A673 (cell line): ENCODE results near the gene PTMS. TPM values are rescaled to one million over a fixed set of nuclear protein-coding genes. Genes with fewer than 3 reads are reported as not detected.

Experiments
- BruUV-seq: library from RNA; stranded (reverse); fragments of 400-500 nt; replicated peaks from 2 replicates; lab custom pipeline; 2021; lab: Mats Ljungman, UMichigan
- CTCF ChIA-PET: fragments of 300-600 bp; sonication (Branson Sonifier 250); formaldehyde crosslinking; loops from one replicate; lab custom pipeline; 2022; ENCODE audit warnings: antibody characterized with exemption; lab: Charles Lee
- POLR2A ChIA-PET: fragments of 300-600 bp; sonication (Branson Sonifier 250); formaldehyde crosslinking; loops from one replicate; lab custom pipeline; 2022; ENCODE audit warnings: antibody characterized with exemption; ENCODE audit not compliant: low non-redundant PET; lab: Charles Lee
- DNase-seq: peaks from one replicate; pipeline ENCODE4 v3.0.0-alpha.2; 2015; ENCODE audit warnings: low spot score
- H3K27ac ChIP-seq: fragments of 200-600 bp; sonication (generic); 2 replicates; pipeline ENCODE4 v1.5.1; 2016; ENCODE audit warnings: mixed run types, low read depth, mild to moderate bottlenecking, mixed read lengths, antibody characterized with exemption, low read length; ENCODE audit not compliant: poor library complexity, severe bottlenecking
- H3K27me3 ChIP-seq: fragments of 200-600 bp; sonication (generic); replicated peaks from 2 replicates; pipeline ENCODE4 v1.6.1; 2017; ENCODE audit warnings: mixed run types, low read depth, mild to moderate bottlenecking, mixed read lengths, antibody characterized with exemption, low read length; ENCODE audit not compliant: insufficient read depth, poor library complexity
- H3K36me3 ChIP-seq: fragments of 200-600 bp; sonication (generic); 2 replicates; pipeline ENCODE4 v1.6.1; 2016; ENCODE audit warnings: mixed run types, mild to moderate bottlenecking, mixed read lengths, antibody characterized with exemption, low read length; ENCODE audit not compliant: insufficient read depth, poor library complexity, severe bottlenecking
- H3K4me1 ChIP-seq: fragments of 200-600 bp; sonication (generic); 2 replicates; pipeline ENCODE4 v1.6.1; 2017; ENCODE audit warnings: mixed run types, mild to moderate bottlenecking, mixed read lengths, antibody characterized with exemption, low read length; ENCODE audit not compliant: insufficient read depth, poor library complexity, severe bottlenecking
- H3K4me3 ChIP-seq: fragments of 200-600 bp; sonication (generic); 2 replicates; pipeline ENCODE4 v1.5.1; 2016; ENCODE audit warnings: low read depth, mixed run types, mild to moderate bottlenecking, mixed read lengths, low read length; ENCODE audit not compliant: poor library complexity, severe bottlenecking
- H3K9me3 ChIP-seq: fragments of 200-600 bp; sonication (generic); 2 replicates; pipeline ENCODE4 v1.6.1; 2016; ENCODE audit warnings: mixed run types, low read depth, mild to moderate bottlenecking, mixed read lengths, antibody characterized with exemption, low read length; ENCODE audit not compliant: poor library complexity, severe bottlenecking
- CTCF ChIP-seq: fragments of 300-800, 200-600 bp; sonication (generic); conservative IDR thresholded peaks from 2 replicates; pipeline ENCODE4 v1.5.1; 2017; ENCODE audit warnings: low read depth, mild to moderate bottlenecking, antibody characterized with exemption, low read length, moderate library complexity, mixed read lengths
- EZH2 ChIP-seq: fragments of 200-600 bp; sonication (generic); IDR thresholded peaks from 2 replicates; pipeline ENCODE4 v1.6.1; 2017; ENCODE audit warnings: borderline replicate concordance, low read depth, mild to moderate bottlenecking, mixed read lengths, antibody characterized with exemption, low read length; ENCODE audit not compliant: poor library complexity, severe bottlenecking
- intact Hi-C: fragments of 100-400 bp; cut with micrococcal nuclease; formaldehyde crosslinking; loops from one replicate; pipeline ENCODE4 v1.10.0; 2022; ENCODE audit not compliant: unreplicated experiment
- total RNA-seq: library from RNA; stranded (reverse); gene quantifications from 2 replicates; pipeline ENCODE4 v1.2.3, GENCODE V29; 2021

The PTMS gene
- total RNA-seq, 1 experiment from 2014 or later = 620 TPM

GRCh38 chr12:6786416-6787094, 20.4 kb downstream of the PTMS start:
- Histone ChIP-seq H3K4me1 (no peaks in the 10 kb centered on the region), H3K27ac (no peak overlapping the region), H3K36me3 (no peaks in the 10 kb centered on the region), H3K27me3 (no peaks in the 10 kb centered on the region), H3K9me3 (no peaks in the 10 kb centered on the region), H3K4me3 (no peak overlapping the region)
- DNase-seq = no peak
- no TSS peak for BruUV-seq
- intact Hi-C loops = no loop called here
- ChIA-PET CTCF (no interaction called here), POLR2A (interaction anchor here (0.6 kb wide), 1 partner anchor 77 kb away, joined by 15 read pairs; no protein-coding TSS in a partner anchor)
- TF ChIP-seq CTCF (no peak), EZH2 (no peak)

- BruUV-seq = no TSS peak
- CTCF ChIA-PET = no interaction called here
- Histone ChIP-seq H3K36me3 (no peaks in the 10 kb centered on the region), H3K27ac (no peak overlapping the region), H3K4me1 (no peaks in the 10 kb centered on the region), H3K4me3 (no peak overlapping the region), H3K27me3 (no peaks in the 10 kb centered on the region), H3K9me3 (no peaks in the 10 kb centered on the region)
- DNase-seq = no peak
- POLR2A ChIA-PET = interaction anchor here (0.6 kb wide), 1 partner anchor 77 kb away, joined by 15 read pairs; no protein-coding TSS in a partner anchor
- intact Hi-C loops = no loop called here
- TF ChIP-seq CTCF = no peak
- TF ChIP-seq EZH2 = no peak
Measured at GRCh38 chr12:6787309-6787708, 21.1 kb downstream of the PTMS start.

GRCh38 chr12:6788972-6789924, 23.1 kb downstream of the PTMS start, which contains the start of gene CD4:
Gene CD4, plus strand, starts transcription at chr12:6789528. Its CDS starts 10,611 bp downstream, at chr12:6800139.
- intact Hi-C loops = no loop called here
- Histone ChIP-seq H3K4me1 (no peaks in the 10 kb centered on the region), H3K4me3 (no peak within 1 kb of the TSS), H3K9me3 (no peaks in the 10 kb centered on the region), H3K27me3 (no peaks in the 10 kb centered on the region), H3K36me3 (no peaks in the 10 kb centered on the region), H3K27ac (no peak within 1 kb of the TSS)
- POLR2A ChIA-PET = no interaction called here
- no peak for DNase-seq
- BruUV-seq = no TSS peak
- TF ChIP-seq EZH2 (no peak), CTCF (no peak)
- CTCF ChIA-PET = no interaction called here
